Glomerular visceral epithelial cell (primary cell): ENCODE data around the gene CDH12.
"Not testable (repeated sequence)": the region's sequence is repeated elsewhere in the genome, so short reads cannot be mapped to it uniquely, and the experiment has no call there.

Source experiments
- DNase-seq: peaks from one replicate; pipeline ENCODE4 v3.0.0-alpha.2; 2016; ENCODE audit errors: extremely low spot score

The CDH12 gene

DNA sequence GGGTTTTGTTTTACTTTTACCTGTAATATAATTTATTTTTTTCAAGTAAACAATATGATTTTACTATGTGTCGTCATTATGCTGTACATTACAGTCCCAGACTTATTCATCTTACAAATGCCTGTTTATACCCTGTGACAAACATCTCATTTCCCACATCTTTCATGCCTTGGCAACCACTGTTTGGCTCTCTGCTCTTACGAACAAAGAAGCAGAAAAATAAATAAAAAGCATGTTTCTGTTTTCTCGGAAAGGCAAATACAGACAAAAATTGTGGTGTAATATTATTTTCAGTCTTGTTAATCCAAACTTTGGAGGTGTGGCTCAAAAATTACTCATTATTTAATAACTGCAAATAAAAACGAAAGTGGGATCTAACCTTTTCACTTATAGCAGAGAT, 393.0 kb downstream of the CDH12 start:
- no peak for DNase-seq

GRCh38 chr5:22432905-22433304, 420.2 kb downstream of the CDH12 start:
- DNase-seq = no peak

- DNase-seq = no peak
Measured at GRCh38 chr5:22431840-22432239, 421.3 kb downstream of the CDH12 start.

GRCh38 chr5:22431406-22431805, 421.7 kb downstream of the CDH12 start:
- no peak for DNase-seq

GRCh38 chr5:22411554-22412349, 441.4 kb downstream of the CDH12 start:
- DNase-seq = no peak

GRCh38 chr5:22391956-22392355, 461.2 kb downstream of the CDH12 start:
- DNase-seq = no peak

DNA sequence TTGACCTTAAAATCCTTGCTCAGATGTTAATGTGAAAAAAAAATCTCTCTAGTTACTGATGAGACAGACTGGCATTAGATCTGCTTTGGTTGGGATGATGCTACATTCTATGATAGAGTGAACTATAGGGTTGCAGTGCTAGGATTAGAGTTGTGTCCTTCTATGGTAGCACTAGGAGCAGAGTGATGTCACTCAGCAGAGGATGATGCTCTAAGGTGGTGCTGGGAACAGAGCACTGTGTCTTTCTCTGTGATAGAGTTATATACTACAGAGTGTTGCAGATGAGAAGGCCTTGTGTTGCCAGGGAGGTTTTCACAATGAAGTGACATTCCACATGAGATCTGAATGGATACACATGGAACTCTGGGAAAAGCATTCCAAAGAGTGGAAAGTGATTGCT, 462.3 kb downstream of the CDH12 start:
- DNase-seq = no peak

DNA sequence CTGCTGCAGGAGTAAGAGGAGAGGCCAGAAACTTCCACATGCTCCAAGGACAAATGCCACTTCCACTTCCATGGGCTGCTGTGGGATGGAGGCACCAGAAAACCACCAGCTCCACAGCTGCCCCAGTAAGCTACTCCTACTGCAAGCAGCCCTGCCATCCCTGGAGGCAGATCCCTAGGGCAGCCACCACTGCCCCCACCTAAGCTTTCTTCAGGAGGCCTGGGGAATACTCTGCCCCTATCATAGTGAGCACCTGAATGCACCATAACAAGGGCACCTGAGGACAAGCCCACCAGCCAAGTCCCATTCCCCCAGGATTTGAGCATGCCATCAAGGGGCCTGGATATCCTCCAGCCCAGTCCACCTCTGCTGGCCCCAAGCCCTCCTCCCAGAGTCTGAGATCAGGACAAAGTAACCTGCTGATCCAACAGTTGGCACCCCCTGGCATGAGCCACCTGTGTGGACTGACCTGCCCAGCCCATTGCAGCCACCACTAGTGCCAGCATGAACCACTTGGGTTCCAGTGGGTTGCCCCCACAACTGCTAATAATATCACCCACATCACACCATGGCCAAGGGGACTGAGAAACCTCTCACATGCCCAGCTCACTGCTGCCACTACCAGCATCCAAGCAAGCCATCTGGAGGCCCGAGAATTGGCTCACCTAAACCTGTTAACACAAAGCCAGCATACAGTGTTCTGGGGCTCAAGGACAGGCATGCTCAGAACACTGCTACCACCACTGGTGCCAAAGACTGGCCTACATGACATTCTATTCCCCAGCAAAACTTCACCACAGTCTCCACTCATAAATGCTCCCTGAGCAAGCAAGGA, 480.1 kb downstream of the CDH12 start:
- no peak for DNase-seq

GRCh38 chr5:22372376-22372775, 480.8 kb downstream of the CDH12 start:
- no peak for DNase-seq

DNA sequence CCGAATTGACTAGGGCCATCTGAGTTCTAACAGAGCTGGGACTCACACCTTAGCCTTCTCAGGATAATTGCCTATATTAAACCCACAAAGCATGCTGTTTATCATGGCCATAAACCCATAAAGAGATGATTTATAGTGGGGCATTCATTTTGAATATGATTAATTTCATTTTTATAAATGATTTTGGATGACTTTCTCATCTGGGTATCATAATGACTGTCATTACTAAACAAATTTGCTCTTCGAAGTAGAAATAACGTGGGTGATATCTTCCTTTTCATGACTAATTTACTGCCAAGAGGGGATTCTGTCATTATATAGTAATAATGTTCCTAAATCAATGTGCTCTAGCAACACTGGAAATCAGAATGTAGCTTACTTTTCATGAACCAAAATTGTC, 498.2 kb downstream of the CDH12 start:
- no peak for DNase-seq

DNA sequence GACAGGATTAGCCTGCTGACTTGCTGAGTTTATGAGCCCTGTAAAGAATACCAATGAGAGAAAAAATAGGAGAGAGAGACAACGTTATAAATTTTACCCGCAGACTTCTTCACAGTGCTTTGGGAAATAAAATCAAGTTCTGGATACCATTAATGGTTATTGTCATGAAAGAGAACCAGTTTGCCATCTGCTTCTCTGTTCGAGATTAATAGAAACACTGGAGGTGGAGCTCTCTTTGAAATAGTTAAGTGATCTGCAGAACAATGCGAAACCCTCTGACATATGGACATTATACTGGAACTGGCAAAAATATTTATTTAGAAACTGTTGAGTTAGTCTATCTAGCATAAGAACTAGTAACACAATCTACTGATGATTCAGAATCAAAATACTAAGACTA, 500.7 kb downstream of the CDH12 start:
- DNase-seq = no peak

- no peak for DNase-seq
Measured at GRCh38 chr5:22351178-22351577, 502.0 kb downstream of the CDH12 start.

DNA sequence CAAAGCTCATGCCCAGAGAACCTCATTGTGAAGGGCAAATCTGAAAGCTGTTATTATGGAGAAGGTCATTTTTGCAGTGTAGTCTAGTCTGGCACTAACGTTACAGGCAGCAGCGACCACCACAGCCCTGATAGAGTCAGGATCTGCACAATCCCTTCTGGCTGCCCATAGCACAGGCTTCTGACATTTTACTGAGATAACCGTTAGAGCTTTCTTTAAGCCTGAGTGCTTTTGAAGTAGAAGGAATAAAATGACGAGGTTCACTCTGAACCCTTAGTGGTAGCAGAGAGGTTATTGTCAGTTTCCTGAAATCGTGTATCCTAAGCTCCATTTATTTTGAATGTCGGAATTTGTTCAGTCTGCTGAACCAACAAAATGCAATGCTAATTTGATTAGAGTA, 505.1 kb downstream of the CDH12 start:
- no peak for DNase-seq

- DNase-seq = no peak
Measured at GRCh38 chr5:22344000-22344399, 509.1 kb downstream of the CDH12 start.

- DNase-seq = no peak
Measured at GRCh38 chr5:22341406-22341805, 511.7 kb downstream of the CDH12 start.

DNA sequence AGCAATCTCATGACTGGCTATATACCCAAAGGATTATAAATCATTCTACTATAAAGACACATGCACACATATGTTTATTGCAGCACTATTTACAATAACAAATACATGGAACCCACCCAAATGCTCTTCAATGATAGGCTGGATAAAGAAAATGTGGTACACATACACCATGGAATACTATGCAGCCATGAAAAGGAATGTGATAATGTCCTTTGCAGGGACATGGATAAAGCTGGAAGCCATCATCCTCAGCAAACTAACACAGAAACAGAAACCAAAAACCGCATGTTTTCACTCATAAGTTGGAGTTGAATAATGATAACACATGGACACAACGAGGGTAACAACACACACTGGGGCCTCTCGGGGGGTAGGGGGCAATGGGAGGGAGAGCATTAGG, 520.2 kb downstream of the CDH12 start:
- not testable (repeated sequence) for DNase-seq

DNA sequence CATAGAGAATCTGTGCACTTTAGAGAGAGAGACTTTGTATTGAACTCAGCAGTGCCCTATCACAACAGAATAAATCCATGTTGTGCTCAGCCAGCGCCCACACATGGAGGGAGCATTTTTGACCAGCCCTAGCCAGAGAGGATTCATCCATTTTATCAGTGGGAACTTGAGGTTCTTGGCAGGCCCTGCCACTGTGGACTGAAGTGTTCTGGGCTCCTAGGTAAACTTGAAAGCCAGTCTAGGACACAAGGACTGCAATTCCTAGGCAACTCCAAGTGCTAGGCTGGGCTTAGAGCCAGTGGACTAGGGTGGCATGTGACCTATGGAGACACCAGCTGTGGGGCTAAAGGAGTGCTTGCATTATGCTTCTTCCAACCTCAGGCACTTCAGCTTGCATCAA, 523.5 kb downstream of the CDH12 start:
- no peak for DNase-seq

- DNase-seq = no peak
Measured at GRCh38 chr5:22319798-22320197, 533.3 kb downstream of the CDH12 start.

DNA sequence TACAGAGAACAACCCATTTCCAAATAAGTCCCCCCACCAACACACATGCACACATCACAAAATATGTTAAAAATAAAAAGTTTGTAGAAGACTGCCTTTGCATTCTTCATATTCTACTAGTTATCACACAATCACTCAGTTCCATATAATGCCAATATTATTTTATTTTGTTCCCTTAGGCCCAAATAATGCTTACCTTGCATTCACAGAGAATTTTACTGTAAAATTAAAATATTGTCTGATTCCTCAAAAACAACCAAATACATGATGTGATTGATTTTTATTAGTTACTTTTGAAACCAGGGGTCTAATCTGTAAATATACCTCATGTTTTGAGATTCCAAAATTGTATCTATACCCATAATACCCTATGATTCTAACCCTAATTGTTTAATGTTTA, 536.9 kb downstream of the CDH12 start:
- DNase-seq = no peak

DNA sequence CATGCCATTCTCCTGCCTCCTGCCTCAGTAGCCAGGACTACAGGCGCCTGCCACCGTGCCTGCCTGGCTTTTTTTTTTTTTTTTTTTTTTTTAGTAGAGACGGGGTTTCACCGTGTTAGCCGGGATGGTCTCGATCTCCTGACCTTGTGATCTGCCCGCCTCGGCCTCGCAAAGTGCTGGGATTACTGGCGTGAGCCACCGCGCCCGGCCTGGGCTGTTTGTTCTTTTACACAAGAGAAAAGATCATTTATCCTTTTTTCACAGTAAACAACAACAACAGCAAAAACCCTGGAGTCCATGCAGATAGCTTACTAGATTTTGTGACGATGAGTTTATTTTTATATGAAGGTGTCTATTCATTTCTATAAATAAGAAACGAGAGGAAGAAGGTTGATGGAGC, 538.1 kb downstream of the CDH12 start:
- not testable (repeated sequence) for DNase-seq

GRCh38 chr5:22314548-22314947, 538.6 kb downstream of the CDH12 start:
- DNase-seq = no peak

- DNase-seq = no peak
Measured at GRCh38 chr5:22306011-22306410, 547.1 kb downstream of the CDH12 start.

DNA sequence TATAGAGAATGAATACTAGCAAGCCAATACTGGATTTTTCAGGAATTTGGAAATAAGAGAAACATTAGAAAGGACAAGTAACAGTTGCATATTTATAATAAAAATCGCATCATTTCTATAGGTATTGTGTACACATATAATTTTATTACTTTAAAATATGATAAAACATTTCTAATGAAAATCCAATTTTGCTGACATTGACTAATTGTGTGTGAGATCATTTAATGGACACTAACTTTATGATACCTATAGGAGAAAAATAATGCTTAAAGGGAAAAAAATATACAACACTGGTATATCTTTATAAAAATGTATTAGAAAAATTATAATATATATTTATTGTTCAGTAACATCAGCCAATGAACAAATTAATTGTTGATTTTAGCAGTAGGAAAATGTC, 557.3 kb downstream of the CDH12 start:
- no peak for DNase-seq
